Testis (tissue), 5 donors: Measurements from ENCODE around the gene DES. TPM values are rescaled to one million over a fixed set of nuclear protein-coding genes. Genes with fewer than 3 reads are reported as not detected.

Experiments used
- DNase-seq: peaks from one replicate; pipeline ENCODE4 v3.0.0-alpha.2; 2019
- H3K27ac ChIP-seq, 2 donors: fragments of 200-600 bp; sonication (generic); one replicate each; pipeline ENCODE4 v1.5.1; 2019
- H3K27me3 ChIP-seq: fragments of 200-600 bp; sonication (generic); one replicate; pipeline ENCODE4 v1.5.1; 2019
- H3K36me3 ChIP-seq: fragments of 200-600 bp; sonication (generic); one replicate; pipeline ENCODE4 v1.5.1; 2017; ENCODE audit warnings: low read depth; ENCODE audit errors: missing control alignments
- H3K4me1 ChIP-seq: fragments of 200-600 bp; sonication (generic); one replicate; pipeline ENCODE4 v1.5.1; 2019
- H3K4me3 ChIP-seq, 2 donors: fragments of 200-600 bp; sonication (generic); one replicate each; pipeline ENCODE4 v1.5.1; 2017 to 2019
- H3K9me3 ChIP-seq: fragments of 200-600 bp; sonication (generic); one replicate; pipeline ENCODE4 v1.5.1; 2017
- POLR2A ChIP-seq: fragments of 450-650 bp; IDR thresholded peaks from one replicate; pipeline ENCODE4 v1.6.1; 2017; ENCODE audit warnings: antibody characterized with exemption, mild to moderate bottlenecking, moderate library complexity
- WGBS, 2 donors: methylation state at CpG; one replicate each; pipeline ENCODE4 v1.1.5; 2018; 5-methylcytosine and 5-hydroxymethylcytosine counted together
- intact Hi-C: fragments of 100-400 bp; cut with DNase I; formaldehyde crosslinking; loops from one replicate; pipeline ENCODE4 v1.15.1; 2023; ENCODE audit warnings: low total_unique reads
- long read RNA-seq, 2 donors: transcript quantifications; one replicate each; lab custom pipeline, GENCODE V29; 2026
- polyA plus RNA-seq: library from polyadenylated mRNA; stranded (reverse); fragments of 350-450 nt; fragmentation: Illumina TruSeq; extraction: RNeasy Lipid Tissue Mini Kit (QIAGEN cat#74804); gene quantifications from one replicate; pipeline ENCODE4 v1.2.3, GENCODE V29; 2014; ENCODE audit warnings: low read depth, low replicate concordance; ENCODE audit not compliant: insufficient read depth
- total RNA-seq, 2 donors: library from RNA; depleted of rRNA; stranded (reverse); fragments of >200 nt; gene quantifications; one replicate each; pipeline ENCODE4 v1.2.3, GENCODE V29; 2016
- TF ChIP-seq, protein P1 (sequence below), 3 experiments: fragments of 450-650 bp in 2 of 3; fragments of 200-600 bp in 1 of 3; sonication (generic) in 1 of 3; IDR thresholded peaks; one replicate each; pipeline ENCODE4 v1.5.1; 2016 to 2019; ENCODE audit warnings: antibody characterized with exemption in 3 of 3, mild to moderate bottlenecking in 2 of 3, moderate library complexity in 1 of 3

DES gene
- total RNA-seq (10 to 100 TPM; 17.6 to 33.3 TPM), polyA plus RNA-seq (199 TPM)
- long read RNA-seq, donor 1, transcript DES-201 (9 exons, 2,248 nt): major isoform, 19 of 21 reads
- long read RNA-seq, donor 1, partial matches to known transcripts: 0 of 21 reads
- long read RNA-seq, donor 1, other reads (novel, unspliced or antisense): 0 of 21 reads
- long read RNA-seq, donor 2, transcript DES-201 (9 exons, 2,248 nt): major isoform, 10 of 27 reads
- long read RNA-seq, donor 2, transcript DES-203 (2 exons, 462 nt): minor isoform, 5 of 27 reads
- long read RNA-seq, donor 2, partial matches to known transcripts: 12 of 27 reads
- long read RNA-seq, donor 2, other reads (novel, unspliced or antisense): 0 of 27 reads

DNA sequence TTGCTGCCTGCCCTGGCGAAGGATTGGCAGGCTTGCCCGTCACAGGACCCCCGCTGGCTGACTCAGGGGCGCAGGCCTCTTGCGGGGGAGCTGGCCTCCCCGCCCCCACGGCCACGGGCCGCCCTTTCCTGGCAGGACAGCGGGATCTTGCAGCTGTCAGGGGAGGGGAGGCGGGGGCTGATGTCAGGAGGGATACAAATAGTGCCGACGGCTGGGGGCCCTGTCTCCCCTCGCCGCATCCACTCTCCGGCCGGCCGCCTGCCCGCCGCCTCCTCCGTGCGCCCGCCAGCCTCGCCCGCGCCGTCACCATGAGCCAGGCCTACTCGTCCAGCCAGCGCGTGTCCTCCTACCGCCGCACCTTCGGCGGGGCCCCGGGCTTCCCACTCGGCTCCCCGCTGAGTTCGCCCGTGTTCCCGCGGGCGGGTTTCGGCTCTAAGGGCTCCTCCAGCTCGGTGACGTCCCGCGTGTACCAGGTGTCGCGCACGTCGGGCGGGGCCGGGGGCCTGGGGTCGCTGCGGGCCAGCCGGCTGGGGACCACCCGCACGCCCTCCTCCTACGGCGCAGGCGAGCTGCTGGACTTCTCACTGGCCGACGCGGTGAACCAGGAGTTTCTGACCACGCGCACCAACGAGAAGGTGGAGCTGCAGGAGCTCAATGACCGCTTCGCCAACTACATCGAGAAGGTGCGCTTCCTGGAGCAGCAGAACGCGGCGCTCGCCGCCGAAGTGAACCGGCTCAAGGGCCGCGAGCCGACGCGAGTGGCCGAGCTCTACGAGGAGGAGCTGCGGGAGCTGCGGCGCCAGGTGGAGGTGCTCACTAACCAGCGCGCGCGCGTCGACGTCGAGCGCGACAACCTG lies at the start of gene DES:
TSS of gene DES (plus strand) at position 223 of the 857 bp plus-strand sequence. CDS start at position 309, 86 bp downstream.
- peak; percentile 44 for DNase-seq
- WGBS, 2 donors: 6 to 9% methylated on average over 20 to 86 of the region's 98 CpGs
- Histone ChIP-seq H3K4me3 (peak within 1 kb of the TSS; percentile 33 to 50), H3K27me3 (no peaks in the 10 kb centered on the region), H3K4me1 (no peaks in the 10 kb centered on the region), H3K27ac (peak within 1 kb of the TSS; percentile 4 to 70), H3K9me3 (no peaks in the 10 kb centered on the region), H3K36me3 (no peaks in the 10 kb centered on the region)
- no peak for TF ChIP-seq POLR2A
- TF ChIP-seq, protein P1, sequence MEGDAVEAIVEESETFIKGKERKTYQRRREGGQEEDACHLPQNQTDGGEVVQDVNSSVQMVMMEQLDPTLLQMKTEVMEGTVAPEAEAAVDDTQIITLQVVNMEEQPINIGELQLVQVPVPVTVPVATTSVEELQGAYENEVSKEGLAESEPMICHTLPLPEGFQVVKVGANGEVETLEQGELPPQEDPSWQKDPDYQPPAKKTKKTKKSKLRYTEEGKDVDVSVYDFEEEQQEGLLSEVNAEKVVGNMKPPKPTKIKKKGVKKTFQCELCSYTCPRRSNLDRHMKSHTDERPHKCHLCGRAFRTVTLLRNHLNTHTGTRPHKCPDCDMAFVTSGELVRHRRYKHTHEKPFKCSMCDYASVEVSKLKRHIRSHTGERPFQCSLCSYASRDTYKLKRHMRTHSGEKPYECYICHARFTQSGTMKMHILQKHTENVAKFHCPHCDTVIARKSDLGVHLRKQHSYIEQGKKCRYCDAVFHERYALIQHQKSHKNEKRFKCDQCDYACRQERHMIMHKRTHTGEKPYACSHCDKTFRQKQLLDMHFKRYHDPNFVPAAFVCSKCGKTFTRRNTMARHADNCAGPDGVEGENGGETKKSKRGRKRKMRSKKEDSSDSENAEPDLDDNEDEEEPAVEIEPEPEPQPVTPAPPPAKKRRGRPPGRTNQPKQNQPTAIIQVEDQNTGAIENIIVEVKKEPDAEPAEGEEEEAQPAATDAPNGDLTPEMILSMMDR (IDR thresholded peaks at IDR 0.05): no peak
- intact Hi-C loops: no loop called here

DNA sequence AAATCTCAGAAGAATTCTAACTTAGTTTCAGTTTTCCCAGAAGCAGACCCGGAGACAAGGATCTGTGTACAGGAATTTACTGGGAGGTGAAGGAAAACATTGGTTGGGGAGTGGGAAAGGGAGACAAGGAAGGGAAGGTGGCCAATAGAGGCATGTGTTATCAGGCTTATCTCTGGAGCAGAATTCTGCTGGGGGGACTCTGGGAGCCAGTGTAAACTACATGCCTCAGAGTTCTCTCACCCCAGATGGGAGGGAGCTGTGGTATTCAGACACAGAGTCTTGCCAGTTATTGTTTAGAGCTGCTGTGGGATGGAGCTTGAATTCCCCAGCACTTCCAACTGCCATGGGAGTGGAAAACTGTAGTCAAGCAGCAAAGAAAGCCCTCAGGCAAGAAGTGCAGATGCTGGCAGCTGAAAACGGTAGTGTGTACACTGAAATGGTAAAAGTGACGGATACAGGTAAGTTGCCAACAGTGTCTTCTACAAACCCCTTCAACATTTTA lies 49.4 kb upstream of the DES start:
- WGBS, 2 donors: 41 to 46% methylated on average over 3 of the region's 3 CpGs
- Histone ChIP-seq H3K36me3 (no peaks in the 10 kb centered on the region), H3K27me3 (no peaks in the 10 kb centered on the region), H3K4me1 (peaks cover 8% of the 10 kb centered on the region), H3K27ac (peak overlapping the region in 1 of 2 donors; percentile 45), H3K9me3 (no peaks in the 10 kb centered on the region), H3K4me3 (no peak overlapping the region)
- intact Hi-C loops: no loop called here
- TF ChIP-seq, protein P1 (IDR thresholded peaks at IDR 0.05): no peak
- TF ChIP-seq POLR2A: no peak
- DNase-seq: no peak

DNA sequence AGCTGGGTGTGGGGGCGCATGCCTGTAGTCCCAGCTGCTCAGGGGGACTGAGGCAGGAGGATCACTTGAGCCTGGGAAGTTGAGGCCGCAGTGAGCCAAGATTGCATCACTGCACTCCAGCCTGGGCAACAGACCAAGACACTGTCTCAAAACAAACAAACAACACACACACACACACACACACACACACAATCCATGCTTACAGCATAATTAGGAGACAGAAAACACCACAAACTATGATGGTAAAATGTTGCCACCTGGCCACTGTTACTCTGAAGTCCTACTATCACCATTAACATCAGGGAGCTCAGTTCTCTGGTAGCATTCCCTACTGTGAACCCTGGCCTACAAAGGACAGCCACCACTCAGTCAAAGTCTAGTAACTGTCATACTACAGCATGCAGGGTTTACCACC lies 48.7 kb upstream of the DES start:
- 13 to 29% methylated on average over 2 of the region's 2 CpGs for WGBS, 2 donors
- no peaks in the 10 kb centered on the region for H3K36me3 ChIP-seq
- H3K4me3 ChIP-seq: no peak overlapping the region
- peaks cover 8% of the 10 kb centered on the region for H3K4me1 ChIP-seq
- H3K27ac ChIP-seq: no peak overlapping the region
- DNase-seq: peak; percentile 45
- no peak for TF ChIP-seq POLR2A
- no peaks in the 10 kb centered on the region for H3K27me3 ChIP-seq
- no peaks in the 10 kb centered on the region for H3K9me3 ChIP-seq
- intact Hi-C loops: no loop called here

DNA sequence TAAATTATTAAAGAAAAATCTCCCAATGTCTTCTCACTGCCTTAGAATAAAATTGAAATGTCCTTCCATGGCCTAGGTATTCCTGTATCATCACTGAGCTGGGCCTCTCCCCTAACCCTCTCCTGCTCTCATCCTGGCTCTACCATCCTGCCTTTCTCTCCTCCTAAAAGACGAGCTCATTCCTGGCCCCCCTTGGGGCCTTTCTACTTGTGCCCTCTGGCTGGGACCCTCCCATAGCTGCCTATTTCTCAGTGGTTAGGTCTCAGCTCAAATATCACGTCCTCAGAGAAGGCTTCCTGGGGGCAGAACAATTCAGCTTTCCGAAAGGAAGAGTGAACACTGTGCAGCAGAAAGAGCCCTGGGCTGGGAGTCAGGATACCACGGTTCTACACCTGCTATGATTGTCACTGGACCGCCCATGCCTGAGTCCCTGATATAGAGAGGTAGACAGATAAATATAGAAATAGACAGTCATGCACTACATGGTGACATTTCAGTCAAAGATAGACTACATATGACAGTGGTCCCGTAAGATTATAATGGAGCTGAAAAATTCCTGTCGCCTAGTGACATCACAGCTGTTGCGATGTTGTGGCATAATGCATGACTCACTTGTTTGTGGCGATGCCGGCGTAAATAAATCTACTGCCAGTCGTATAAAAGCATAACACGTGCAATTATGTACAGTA lies 39.9 kb upstream of the DES start:
- DNase-seq: no peak
- TF ChIP-seq, protein P1 (IDR thresholded peaks at IDR 0.05): no peak
- TF ChIP-seq POLR2A: no peak
- Histone ChIP-seq H3K4me1 (no peaks in the 10 kb centered on the region), H3K27me3 (no peaks in the 10 kb centered on the region), H3K36me3 (no peaks in the 10 kb centered on the region), H3K9me3 (no peaks in the 10 kb centered on the region), H3K4me3 (no peak overlapping the region), H3K27ac (no peak overlapping the region)
- WGBS, 2 donors: 95 to 97% methylated on average over 13 of the region's 13 CpGs
- intact Hi-C loops: no loop called here

DNA sequence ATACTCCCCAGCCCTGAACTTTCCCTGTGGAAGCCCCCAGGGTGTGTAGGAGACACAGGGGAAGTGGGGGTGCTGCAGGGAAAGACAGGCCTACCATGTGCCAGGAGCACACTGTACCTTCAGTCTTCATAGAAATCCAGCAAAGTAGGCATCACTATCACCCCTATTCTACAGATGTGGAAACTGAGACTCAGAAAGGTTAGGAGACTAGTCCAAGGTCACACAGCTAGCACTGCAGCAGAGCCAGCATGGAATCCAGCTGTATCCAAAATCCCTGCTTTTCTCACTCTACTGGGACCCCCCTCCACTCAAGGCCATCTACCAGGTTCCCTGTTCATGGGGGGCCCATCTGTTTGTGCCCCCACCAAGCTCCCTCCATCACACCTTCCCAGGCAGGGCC lies 37.3 kb upstream of the DES start:
- Histone ChIP-seq H3K36me3 (no peaks in the 10 kb centered on the region), H3K27ac (no peak overlapping the region), H3K4me1 (no peaks in the 10 kb centered on the region), H3K4me3 (no peak overlapping the region), H3K9me3 (no peaks in the 10 kb centered on the region), H3K27me3 (no peaks in the 10 kb centered on the region)
- TF ChIP-seq POLR2A: no peak
- TF ChIP-seq, protein P1 (IDR thresholded peaks at IDR 0.05): no peak
- intact Hi-C loops: no loop called here
- DNase-seq: no peak
